Measurements from ENCODE around the gene AGL. TPM values are rescaled to one million over a fixed set of nuclear protein-coding genes. Genes with fewer than 3 reads are reported as not detected.
A peak's percentile ranks its signal among the peaks of the same experiment; 100 is the strongest.

AGL gene
- total RNA-seq, 1 donor from 2014 or later, result 13.4 TPM

DNA sequence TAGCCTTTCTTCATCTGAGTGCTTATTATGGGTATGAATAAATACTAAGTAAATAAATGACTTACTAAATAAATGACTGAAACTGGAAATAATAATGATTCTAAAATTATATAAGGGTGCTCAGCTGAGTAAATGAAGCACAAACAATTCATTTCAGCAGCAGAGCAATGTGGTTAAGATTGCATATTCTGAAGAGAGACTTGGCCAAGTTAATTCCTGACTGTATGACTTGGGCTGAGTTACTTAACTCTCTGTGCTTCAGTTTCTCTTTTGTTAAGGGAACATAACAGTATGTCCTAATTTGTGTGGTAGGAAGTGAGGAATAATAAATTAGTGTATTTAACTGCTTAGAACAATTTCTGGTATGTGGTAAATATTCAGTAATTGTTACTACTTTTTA, 19.1 kb downstream of the AGL start:
- H3K9me3 Mint-ChIP-seq, result no peaks in the 10 kb centered on the region
- H3K4me1 Mint-ChIP-seq, result no peaks in the 10 kb centered on the region
- no peak overlapping the region for H3K4me3 Mint-ChIP-seq
- no peaks in the 10 kb centered on the region for H3K36me3 Mint-ChIP-seq (ENCODE audit: low read depth)
- no peaks in the 10 kb centered on the region for H3K27me3 Mint-ChIP-seq (ENCODE audit: low read depth)
- DNase-seq (ENCODE audit: low read depth, low spot score), result no peak
- H3K27ac Mint-ChIP-seq (ENCODE audit: unreplicated experiment), result peak overlapping the region; percentile 58
- TF ChIP-seq, protein P1, sequence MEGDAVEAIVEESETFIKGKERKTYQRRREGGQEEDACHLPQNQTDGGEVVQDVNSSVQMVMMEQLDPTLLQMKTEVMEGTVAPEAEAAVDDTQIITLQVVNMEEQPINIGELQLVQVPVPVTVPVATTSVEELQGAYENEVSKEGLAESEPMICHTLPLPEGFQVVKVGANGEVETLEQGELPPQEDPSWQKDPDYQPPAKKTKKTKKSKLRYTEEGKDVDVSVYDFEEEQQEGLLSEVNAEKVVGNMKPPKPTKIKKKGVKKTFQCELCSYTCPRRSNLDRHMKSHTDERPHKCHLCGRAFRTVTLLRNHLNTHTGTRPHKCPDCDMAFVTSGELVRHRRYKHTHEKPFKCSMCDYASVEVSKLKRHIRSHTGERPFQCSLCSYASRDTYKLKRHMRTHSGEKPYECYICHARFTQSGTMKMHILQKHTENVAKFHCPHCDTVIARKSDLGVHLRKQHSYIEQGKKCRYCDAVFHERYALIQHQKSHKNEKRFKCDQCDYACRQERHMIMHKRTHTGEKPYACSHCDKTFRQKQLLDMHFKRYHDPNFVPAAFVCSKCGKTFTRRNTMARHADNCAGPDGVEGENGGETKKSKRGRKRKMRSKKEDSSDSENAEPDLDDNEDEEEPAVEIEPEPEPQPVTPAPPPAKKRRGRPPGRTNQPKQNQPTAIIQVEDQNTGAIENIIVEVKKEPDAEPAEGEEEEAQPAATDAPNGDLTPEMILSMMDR (conservative IDR thresholded peaks at IDR 0.05), result no peak

DNA sequence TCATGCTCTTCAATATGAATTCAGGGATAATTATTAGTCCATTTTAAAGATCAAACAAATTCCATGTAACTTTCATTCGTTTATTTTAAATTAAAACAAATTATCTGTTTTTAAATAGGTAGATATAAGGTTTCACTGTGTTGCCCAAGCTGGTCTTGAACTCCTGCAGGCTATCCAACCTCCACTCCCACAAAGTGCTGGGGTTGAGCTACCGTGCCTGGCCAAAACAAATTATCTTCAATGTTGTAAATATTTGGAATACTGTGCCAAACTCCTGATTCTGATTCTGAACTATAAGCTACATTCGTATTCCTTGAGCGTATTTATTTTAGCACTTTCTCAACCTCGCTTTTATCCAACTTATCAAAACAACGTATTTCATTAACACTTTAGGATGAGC, 19.6 kb downstream of the AGL start:
- DNase-seq (ENCODE audit: low read depth, low spot score), result no peak
- TF ChIP-seq, protein P1 (conservative IDR thresholded peaks at IDR 0.05), result no peak
- no peak overlapping the region for H3K4me3 Mint-ChIP-seq
- no peaks in the 10 kb centered on the region for H3K27me3 Mint-ChIP-seq (ENCODE audit: low read depth)
- H3K36me3 Mint-ChIP-seq (ENCODE audit: low read depth), result no peaks in the 10 kb centered on the region
- H3K4me1 Mint-ChIP-seq, result no peaks in the 10 kb centered on the region
- no peaks in the 10 kb centered on the region for H3K9me3 Mint-ChIP-seq
- no peak overlapping the region for H3K27ac Mint-ChIP-seq (ENCODE audit: unreplicated experiment)

DNA sequence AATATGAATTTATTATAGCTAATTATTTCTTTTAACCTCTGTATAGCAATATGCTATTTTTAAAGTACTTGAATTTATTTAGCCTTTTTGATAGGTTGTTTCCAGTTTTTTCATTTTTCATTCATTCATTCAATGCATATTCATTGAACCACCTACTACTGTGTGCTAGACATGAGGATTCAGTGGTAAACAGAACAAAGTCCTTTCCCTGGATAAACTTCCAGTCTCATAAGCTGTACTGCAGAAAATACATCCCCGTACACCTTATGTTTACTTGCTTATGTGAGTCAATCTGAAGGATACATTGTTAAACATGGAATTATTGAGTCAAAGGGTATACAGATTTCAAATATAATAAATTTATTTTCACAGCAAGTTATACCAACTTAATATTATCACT, 21.9 kb downstream of the AGL start:
- TF ChIP-seq, protein P1 (conservative IDR thresholded peaks at IDR 0.05), result no peak
- no peaks in the 10 kb centered on the region for H3K4me1 Mint-ChIP-seq
- H3K27ac Mint-ChIP-seq (ENCODE audit: unreplicated experiment), result no peak overlapping the region
- no peak for DNase-seq (ENCODE audit: low read depth, low spot score)
- no peaks in the 10 kb centered on the region for H3K9me3 Mint-ChIP-seq
- H3K4me3 Mint-ChIP-seq, result no peak overlapping the region
- H3K36me3 Mint-ChIP-seq (ENCODE audit: low read depth), result peaks cover 2% of the 10 kb centered on the region
- no peaks in the 10 kb centered on the region for H3K27me3 Mint-ChIP-seq (ENCODE audit: low read depth)

DNA sequence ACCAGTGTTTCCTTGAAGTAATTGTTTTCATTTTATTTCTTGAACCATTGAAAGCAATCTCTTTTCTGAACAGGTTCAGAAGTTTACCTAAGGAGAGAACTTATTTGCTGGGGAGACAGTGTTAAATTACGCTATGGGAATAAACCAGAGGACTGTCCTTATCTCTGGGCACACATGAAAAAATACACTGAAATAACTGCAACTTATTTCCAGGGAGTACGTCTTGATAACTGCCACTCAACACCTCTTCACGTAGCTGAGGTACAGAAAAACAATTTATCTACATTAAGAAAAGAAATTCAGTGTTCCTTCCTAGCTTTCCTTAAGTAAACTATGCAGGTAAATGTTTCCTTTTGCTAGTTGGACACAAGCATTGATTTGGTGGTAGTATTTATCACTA, 27.4 kb downstream of the AGL start:
- Mint-ChIP-seq H3K27me3 (ENCODE audit: low read depth) (no peaks in the 10 kb centered on the region), H3K9me3 (no peaks in the 10 kb centered on the region), H3K27ac (ENCODE audit: unreplicated experiment) (no peak overlapping the region), H3K4me3 (no peak overlapping the region), H3K36me3 (ENCODE audit: low read depth) (peaks cover 2% of the 10 kb centered on the region), H3K4me1 (no peaks in the 10 kb centered on the region)
- DNase-seq (ENCODE audit: low read depth, low spot score), result no peak
- TF ChIP-seq, protein P1 (conservative IDR thresholded peaks at IDR 0.05), result no peak

DNA sequence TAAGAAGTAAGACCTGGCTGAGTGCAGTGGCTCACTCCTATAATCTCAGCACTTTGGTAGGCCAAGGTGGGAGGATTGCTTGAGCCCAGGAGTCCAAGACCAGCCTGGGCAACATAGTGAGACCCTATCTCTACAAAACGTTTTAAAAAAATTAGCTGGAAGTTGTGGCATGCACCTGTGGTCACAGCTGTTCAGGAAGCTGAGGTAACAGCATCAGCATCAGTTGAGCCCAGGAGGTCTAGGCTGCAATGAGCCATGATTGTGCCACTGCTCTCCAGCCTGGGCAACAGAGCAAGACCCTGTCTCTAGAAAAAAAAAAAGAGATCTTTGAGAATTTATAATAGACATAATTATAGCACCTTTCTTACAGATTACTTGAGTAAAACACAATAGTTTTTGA, 36.0 kb downstream of the AGL start:
- H3K27me3 Mint-ChIP-seq (ENCODE audit: low read depth), result no peaks in the 10 kb centered on the region
- H3K36me3 Mint-ChIP-seq (ENCODE audit: low read depth), result peaks cover 4% of the 10 kb centered on the region

More for the DNA sequence above, 36.0 kb downstream of the AGL start:
- no peak for DNase-seq (ENCODE audit: low read depth, low spot score)
- Mint-ChIP-seq H3K4me3 (no peak overlapping the region), H3K9me3 (no peaks in the 10 kb centered on the region), H3K27ac (ENCODE audit: unreplicated experiment) (no peak overlapping the region), H3K4me1 (no peaks in the 10 kb centered on the region)
- TF ChIP-seq, protein P1 (conservative IDR thresholded peaks at IDR 0.05), result no peak
